Ascending aorta (tissue), 2 donors: Measurements from ENCODE around the gene HIVEP3. TPM values are rescaled to one million over a fixed set of nuclear protein-coding genes. Genes with fewer than 3 reads are reported as not detected.

Experiments used
- DNase-seq, 2 donors: peaks; one replicate each; pipeline ENCODE4 v3.0.0-alpha.2; 2019; ENCODE audit warnings: low spot score in 2 of 2
- H3K27ac ChIP-seq, 2 donors: fragments of 200-600 bp; sonication (generic); one replicate each; pipeline ENCODE4 v1.5.1; 2016 to 2017; ENCODE audit warnings: mild to moderate bottlenecking in 1 of 2
- H3K27me3 ChIP-seq: fragments of 200-600 bp; sonication (generic); one replicate; pipeline ENCODE4 v1.5.1; 2017
- H3K36me3 ChIP-seq, 2 donors: fragments of 200-600 bp; sonication (generic); one replicate each; pipeline ENCODE4 v1.5.1; 2016
- H3K4me1 ChIP-seq, 2 donors: fragments of 200-600 bp; sonication (generic); one replicate each; pipeline ENCODE4 v1.5.1; 2016 to 2017; ENCODE audit warnings: mild to moderate bottlenecking in 1 of 2
- H3K4me3 ChIP-seq, 2 donors: fragments of 200-600 bp; sonication (generic); one replicate each; pipeline ENCODE4 v1.5.1; 2016 to 2017; ENCODE audit warnings: mild to moderate bottlenecking in 1 of 2
- H3K9me3 ChIP-seq, 2 donors: fragments of 200-600 bp; sonication (generic); one replicate each; pipeline ENCODE4 v1.5.1; 2016
- intact Hi-C: fragments of 100-400 bp; cut with DNase I; formaldehyde crosslinking; loops from one replicate; pipeline ENCODE4 v1.15.1; 2023
- total RNA-seq: library from RNA; depleted of rRNA; stranded (reverse); fragments of >200 nt; gene quantifications from one replicate; pipeline ENCODE4 v1.1.0, GENCODE V29; 2016
- TF ChIP-seq, protein P1 (sequence below), 3 experiments: fragments of 200-600 bp in 2 of 3; fragments of 450-650 bp in 1 of 3; sonication (generic) in 2 of 3; IDR thresholded peaks; one replicate each; pipeline ENCODE4 v1.5.1; 2016 to 2019; ENCODE audit warnings: antibody characterized with exemption in 3 of 3, mild to moderate bottlenecking in 1 of 3, moderate library complexity in 1 of 3

Gene HIVEP3
- total RNA-seq, 1 donor from 2014 or later = 0.32 TPM

DNA sequence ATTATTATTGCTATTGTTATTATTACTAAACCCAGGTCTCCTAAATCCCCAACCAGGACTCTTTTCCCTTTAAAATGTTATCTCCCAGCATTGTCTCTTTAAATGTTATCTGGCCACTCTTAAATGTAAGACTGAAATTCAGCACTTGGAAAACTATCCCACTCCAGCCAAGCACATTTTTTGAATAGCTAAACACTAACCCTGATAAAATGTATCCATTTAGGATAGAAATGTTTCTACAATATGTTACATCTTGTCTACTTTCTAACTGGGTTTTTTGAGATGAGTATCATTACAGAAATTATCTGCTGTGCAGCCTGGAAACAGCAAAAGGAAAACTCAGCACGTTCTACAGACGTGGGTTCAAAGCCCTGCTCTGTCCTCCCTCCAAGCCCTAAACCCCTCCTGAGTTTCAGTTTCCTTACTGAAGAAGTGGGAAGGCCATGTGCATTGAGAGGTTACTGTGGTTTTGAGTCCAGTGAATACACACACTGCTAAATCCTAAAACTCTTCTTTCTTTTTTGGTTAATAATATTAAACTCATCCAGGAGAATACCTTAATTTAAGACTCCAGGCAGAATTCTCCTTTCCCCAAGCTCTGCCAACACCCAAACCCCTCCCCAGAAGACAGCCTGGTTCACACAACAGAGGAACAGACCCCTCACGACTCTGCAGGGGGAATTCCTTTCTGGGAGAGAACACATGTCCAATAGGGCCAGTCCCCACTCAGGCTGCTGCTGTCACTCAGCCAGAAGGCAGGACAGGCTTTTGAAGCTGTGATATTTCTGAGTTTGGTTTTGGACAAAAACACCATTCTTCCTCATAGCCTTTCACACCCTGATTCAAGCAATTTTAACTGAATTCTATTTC is 41.9 kb downstream of the HIVEP3 start:
- DNase-seq = no peak
- no peaks in the 10 kb centered on the region for H3K36me3 ChIP-seq
- intact Hi-C loops = no loop called here
- no peaks in the 10 kb centered on the region for H3K9me3 ChIP-seq
- H3K4me3 ChIP-seq = no peak overlapping the region
- no peaks in the 10 kb centered on the region for H3K27me3 ChIP-seq
- peak overlapping the region; percentile 22 to 32 for H3K27ac ChIP-seq
- peaks cover 5 to 8% of the 10 kb centered on the region in 2 donors for H3K4me1 ChIP-seq
- TF ChIP-seq, protein P1, sequence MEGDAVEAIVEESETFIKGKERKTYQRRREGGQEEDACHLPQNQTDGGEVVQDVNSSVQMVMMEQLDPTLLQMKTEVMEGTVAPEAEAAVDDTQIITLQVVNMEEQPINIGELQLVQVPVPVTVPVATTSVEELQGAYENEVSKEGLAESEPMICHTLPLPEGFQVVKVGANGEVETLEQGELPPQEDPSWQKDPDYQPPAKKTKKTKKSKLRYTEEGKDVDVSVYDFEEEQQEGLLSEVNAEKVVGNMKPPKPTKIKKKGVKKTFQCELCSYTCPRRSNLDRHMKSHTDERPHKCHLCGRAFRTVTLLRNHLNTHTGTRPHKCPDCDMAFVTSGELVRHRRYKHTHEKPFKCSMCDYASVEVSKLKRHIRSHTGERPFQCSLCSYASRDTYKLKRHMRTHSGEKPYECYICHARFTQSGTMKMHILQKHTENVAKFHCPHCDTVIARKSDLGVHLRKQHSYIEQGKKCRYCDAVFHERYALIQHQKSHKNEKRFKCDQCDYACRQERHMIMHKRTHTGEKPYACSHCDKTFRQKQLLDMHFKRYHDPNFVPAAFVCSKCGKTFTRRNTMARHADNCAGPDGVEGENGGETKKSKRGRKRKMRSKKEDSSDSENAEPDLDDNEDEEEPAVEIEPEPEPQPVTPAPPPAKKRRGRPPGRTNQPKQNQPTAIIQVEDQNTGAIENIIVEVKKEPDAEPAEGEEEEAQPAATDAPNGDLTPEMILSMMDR (IDR thresholded peaks at IDR 0.05) = no peak

- Histone ChIP-seq H3K36me3 (no peaks in the 10 kb centered on the region), H3K9me3 (no peaks in the 10 kb centered on the region), H3K27ac (no peak overlapping the region), H3K4me1 (peaks cover 5 to 8% of the 10 kb centered on the region in 2 donors), H3K27me3 (no peaks in the 10 kb centered on the region), H3K4me3 (no peak overlapping the region)
- TF ChIP-seq, protein P1 (IDR thresholded peaks at IDR 0.05) = no peak
- DNase-seq = no peak
- intact Hi-C loops = no loop called here
Observed at GRCh38 chr1:41875487-41875886, 43.2 kb downstream of the HIVEP3 start.

DNA sequence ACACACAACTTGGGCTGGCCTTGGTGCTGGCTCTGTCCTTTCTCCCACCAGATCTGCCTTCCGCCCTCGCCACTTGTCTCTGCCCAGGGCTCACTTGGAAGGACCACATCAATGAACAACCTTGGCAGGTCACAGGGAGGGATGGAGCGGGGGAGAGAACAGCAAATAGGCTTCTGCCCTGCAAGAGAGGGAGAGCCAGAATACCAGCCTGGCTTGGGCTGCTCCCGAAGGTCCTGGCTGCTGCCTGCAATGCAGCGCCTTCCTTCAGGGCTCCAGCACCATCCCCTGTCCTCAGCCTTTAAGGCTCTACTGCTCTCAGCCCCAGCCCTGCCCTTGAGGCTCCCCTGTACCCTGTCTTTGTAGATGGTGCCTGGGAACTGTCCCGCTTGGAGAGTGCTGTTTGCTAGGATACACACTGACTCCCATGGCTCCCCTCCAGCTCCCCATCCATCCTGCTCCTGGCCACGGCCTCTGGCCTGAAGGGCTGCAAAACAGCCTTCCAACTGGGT is 43.8 kb downstream of the HIVEP3 start:
- no peaks in the 10 kb centered on the region for H3K9me3 ChIP-seq
- no peaks in the 10 kb centered on the region for H3K36me3 ChIP-seq
- intact Hi-C loops = no loop called here
- H3K27me3 ChIP-seq = no peaks in the 10 kb centered on the region
- H3K27ac ChIP-seq = no peak overlapping the region
- peaks cover 5 to 8% of the 10 kb centered on the region in 2 donors for H3K4me1 ChIP-seq
- no peak for DNase-seq
- TF ChIP-seq, protein P1 (IDR thresholded peaks at IDR 0.05) = no peak
- no peak overlapping the region for H3K4me3 ChIP-seq

GRCh38 chr1:41874151-41874719 is 44.5 kb downstream of the HIVEP3 start:
- H3K4me1 ChIP-seq = peaks cover 5 to 8% of the 10 kb centered on the region in 2 donors
- TF ChIP-seq, protein P1 (IDR thresholded peaks at IDR 0.05) = no peak
- H3K27me3 ChIP-seq = no peaks in the 10 kb centered on the region
- H3K9me3 ChIP-seq = no peaks in the 10 kb centered on the region
- no peak for DNase-seq
- H3K36me3 ChIP-seq = no peaks in the 10 kb centered on the region
- intact Hi-C loops = no loop called here
- no peak overlapping the region for H3K4me3 ChIP-seq
- H3K27ac ChIP-seq = no peak overlapping the region

DNA sequence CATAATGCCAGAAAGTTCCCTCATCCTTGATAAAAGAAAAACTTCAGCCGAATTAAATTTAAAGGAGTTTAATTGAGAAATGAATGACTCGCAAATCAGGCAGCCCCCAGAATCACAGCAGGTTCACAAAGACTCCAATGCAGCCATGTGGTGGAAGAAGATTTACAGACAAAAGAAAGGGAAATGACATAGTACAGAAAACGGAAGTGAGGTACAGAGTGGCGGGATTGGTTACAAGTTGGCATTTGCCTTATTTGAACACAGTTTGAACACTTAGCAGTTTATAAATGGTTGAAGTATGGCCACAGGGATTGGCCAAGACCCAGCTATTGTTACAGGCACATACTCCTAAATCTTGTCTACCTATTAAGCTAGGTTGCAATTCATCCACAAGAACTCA is 46.6 kb downstream of the HIVEP3 start:
- Histone ChIP-seq H3K27ac (no peak overlapping the region), H3K27me3 (no peaks in the 10 kb centered on the region), H3K4me3 (no peak overlapping the region), H3K9me3 (no peaks in the 10 kb centered on the region), H3K36me3 (no peaks in the 10 kb centered on the region), H3K4me1 (peaks cover 5 to 6% of the 10 kb centered on the region in 2 donors)
- DNase-seq = peak in 1 of 2 donors; percentile 25
- intact Hi-C loops = no loop called here
- TF ChIP-seq, protein P1 (IDR thresholded peaks at IDR 0.05) = no peak
